K562 (cell line): ENCODE measurements around the gene RACK1. TPM values are rescaled to one million over a fixed set of nuclear protein-coding genes. Genes with fewer than 3 reads are reported as not detected.

ENCODE experiments used
- BRCA1 ChIP-seq, 2 experiments: fragments of 450-650 bp in 1 of 2; sonication (generic) in 1 of 2; formaldehyde crosslinking in 1 of 2; IDR thresholded peaks; 2 replicates each; pipeline versions ENCODE4 v1.5.0 to v1.6.1; 2017 to 2020; ENCODE audit warnings: mild to moderate bottlenecking in 1 of 2, missing genetic modification reagents in 1 of 2
- CEBPB ChIP-seq: fragments of 450-650 bp; IDR thresholded peaks from 2 replicates; pipeline ENCODE4 v1.6.1; 2016; ENCODE audit warnings: missing genetic modification characterization, missing compliant biosample characterization
- FOSL1 ChIP-seq: fragments of 200-800 bp; sonication (Bioruptor generic); conservative IDR thresholded peaks from 2 replicates; pipeline ENCODE4 v1.6.1; 2016; ENCODE audit warnings: missing genetic modification characterization, missing compliant biosample characterization
- NKRF ChIP-seq: fragments of 450-650 bp; IDR thresholded peaks from 2 replicates; pipeline ENCODE4 v1.6.1; 2016; ENCODE audit warnings: borderline replicate concordance
- POLR3A ChIP-seq: IDR thresholded peaks from 2 replicates; pipeline ENCODE4 v1.6.1; 2011; ENCODE audit warnings: borderline replicate concordance, mild to moderate bottlenecking, moderate library complexity; ENCODE audit not compliant: insufficient read length, insufficient read depth; ENCODE audit errors: extremely low read depth
- PRPF4 ChIP-seq: fragments of 200-400 bp; formaldehyde crosslinking; IDR thresholded peaks from one replicate; pipeline ENCODE4 v1.6.1; 2017; ENCODE audit warnings: low read length, low read depth, mild to moderate bottlenecking; ENCODE audit not compliant: insufficient read depth, poor library complexity, severe bottlenecking
- PURB ChIP-seq: sonication (generic); formaldehyde crosslinking; IDR thresholded peaks from 2 replicates; pipeline ENCODE4 v1.9.0; 2021; ENCODE audit warnings: low read depth, mild to moderate bottlenecking, missing genetic modification reagents
- SMARCB1 ChIP-seq: IDR thresholded peaks from 2 replicates; pipeline ENCODE4 v1.6.1; 2011; ENCODE audit warnings: improper control_type of control experiment, low read depth; ENCODE audit not compliant: insufficient read length
- U2AF2 ChIP-seq: fragments of 200-400 bp; formaldehyde crosslinking; optimal IDR thresholded peaks from 2 replicates; pipeline ENCODE3; 2017; ENCODE audit warnings: low read depth, mild to moderate bottlenecking, low read length
- XRCC4 ChIP-seq: IDR thresholded peaks from one replicate; pipeline ENCODE4 v1.6.1; 2011; ENCODE audit not compliant: insufficient read depth, insufficient read length; ENCODE audit errors: extremely low read depth
- ZKSCAN8 ChIP-seq: fragments of 200-800 bp; sonication (Bioruptor generic); IDR thresholded peaks from 2 replicates; pipeline ENCODE4 v1.6.1; 2016; ENCODE audit warnings: missing genetic modification characterization, missing compliant biosample characterization
- ZNF217 ChIP-seq: sonication (generic); formaldehyde crosslinking; IDR thresholded peaks from 2 replicates; pipeline ENCODE4 v1.8.0; 2022; ENCODE audit warnings: mild to moderate bottlenecking, missing genetic modification reagents
- ZNF316 ChIP-seq: fragments of 450-650 bp; IDR thresholded peaks from 2 replicates; pipeline ENCODE4 v1.6.1; 2016
- ZNF507 ChIP-seq: conservative IDR thresholded peaks from 2 replicates; pipeline ENCODE4 v1.6.1; 2017; ENCODE audit warnings: missing genetic modification characterization, missing compliant biosample characterization
- ZNF57 ChIP-seq: fragments of 450-650 bp; formaldehyde crosslinking; IDR thresholded peaks from 2 replicates; pipeline ENCODE4 v1.4.0; 2020; ENCODE audit warnings: mild to moderate bottlenecking, moderate library complexity
- ZNF696 ChIP-seq: fragments of 250-450 bp; sonication (Bioruptor Pico); conservative IDR thresholded peaks from 2 replicates; pipeline ENCODE4 v1.4.0; 2020; ENCODE audit warnings: mild to moderate bottlenecking, moderate library complexity
- ZNF740 ChIP-seq, 3 experiments: fragments of 200-800 bp in 1 of 3; sonication (Bioruptor generic) in 1 of 3; sonication (generic) in 1 of 3; formaldehyde crosslinking in 1 of 3; IDR thresholded peaks; 2 replicates each; pipeline versions ENCODE4 v1.6.1 to v1.8.0; 2016 to 2022; ENCODE audit warnings: mild to moderate bottlenecking in 2 of 3, missing compliant biosample characterization in 2 of 3, missing genetic modification characterization in 2 of 3, missing genetic modification reagents in 1 of 3
- ZSCAN29 ChIP-seq: fragments of 450-650 bp; IDR thresholded peaks from 2 replicates; pipeline ENCODE4 v1.6.1; 2017
- polyA plus RNA-seq, 8 experiments: library from polyadenylated mRNA; depleted of rRNA in 4 of 8; stranded (reverse) in 5 of 8; unstranded in 3 of 8; fragments of >200 nt; fragmentation: Nextera tagmentation in 2 of 8; fragmentation: Illumina TruSeq in 1 of 8; extraction: Ambion mirVana in 2 of 8; extraction: Trizol in 1 of 8; gene quantifications; 2 replicates each; pipeline versions ENCODE4 v1.2.1 to v1.2.3, GENCODE V29; 2011 to 2014; ENCODE audit warnings: inconsistent platforms in 1 of 8, missing spikeins in 1 of 8
- total RNA-seq, 7 experiments: library from RNA; depleted of rRNA in 6 of 7; stranded (reverse); fragments of >200 nt in 6 of 7; fragmentation: Illumina TruSeq in 2 of 7; extraction: Trizol in 2 of 7; gene quantifications; 2 replicates each; pipeline versions ENCODE4 v1.2.1 to v1.2.3, GENCODE V29; 2011 to 2021; ENCODE audit warnings: low replicate concordance in 1 of 7
- TF ChIP-seq, protein P1 (sequence below), 2 experiments: fragments of 450-650 bp; IDR thresholded peaks; 2 replicates each; pipeline ENCODE4 v1.6.1; 2016
- TF ChIP-seq, protein P2 (sequence below): sonication (generic); formaldehyde crosslinking; IDR thresholded peaks from 2 replicates; pipeline ENCODE4 v1.8.1; 2023; ENCODE audit warnings: mild to moderate bottlenecking, missing genetic modification reagents

RACK1 gene
- total and polyA plus RNA-seq, 9 of the 15 experiments (the other 6 are each of a cell fraction or from before 2014, with no cell fraction given) = 2,303 to 5,311 (median 3,833) TPM

- no peak for TF ChIP-seq ZKSCAN8 (CRISPR knock-in tag)
- no peak for TF ChIP-seq ZNF316
- no peak for TF ChIP-seq PRPF4
- no peak for TF ChIP-seq ZNF57
- TF ChIP-seq FOSL1 (tag) = no peak
- no peak for TF ChIP-seq ZNF696 (CRISPR knock-in tag)
- no peak for TF ChIP-seq ZSCAN29
- TF ChIP-seq NKRF = no peak
- TF ChIP-seq, protein P1, sequence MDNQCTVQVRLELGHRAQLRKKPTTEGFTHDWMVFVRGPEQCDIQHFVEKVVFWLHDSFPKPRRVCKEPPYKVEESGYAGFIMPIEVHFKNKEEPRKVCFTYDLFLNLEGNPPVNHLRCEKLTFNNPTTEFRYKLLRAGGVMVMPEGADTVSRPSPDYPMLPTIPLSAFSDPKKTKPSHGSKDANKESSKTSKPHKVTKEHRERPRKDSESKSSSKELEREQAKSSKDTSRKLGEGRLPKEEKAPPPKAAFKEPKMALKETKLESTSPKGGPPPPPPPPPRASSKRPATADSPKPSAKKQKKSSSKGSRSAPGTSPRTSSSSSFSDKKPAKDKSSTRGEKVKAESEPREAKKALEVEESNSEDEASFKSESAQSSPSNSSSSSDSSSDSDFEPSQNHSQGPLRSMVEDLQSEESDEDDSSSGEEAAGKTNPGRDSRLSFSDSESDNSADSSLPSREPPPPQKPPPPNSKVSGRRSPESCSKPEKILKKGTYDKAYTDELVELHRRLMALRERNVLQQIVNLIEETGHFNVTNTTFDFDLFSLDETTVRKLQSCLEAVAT (IDR thresholded peaks at IDR 0.05) = peak in 1 of 2 experiments; percentile 79; a peak in 2 of 4 replicates
- TF ChIP-seq BRCA1 (IDR thresholded peaks at IDR 0.05) = no peak
- no peak for TF ChIP-seq BRCA1 (CRISPR knock-in tag; IDR thresholded peaks at IDR 0.05)
- TF ChIP-seq SMARCB1 = no peak
- no peak for TF ChIP-seq U2AF2
- no peak for TF ChIP-seq ZNF740 (CRISPR knock-in tag; IDR thresholded peaks at IDR 0.05)
- no peak for TF ChIP-seq ZNF740 (tag; IDR thresholded peaks at IDR 0.05)
- TF ChIP-seq CEBPB (tag) = peak; percentile 81
- TF ChIP-seq XRCC4 = no peak
- TF ChIP-seq PURB (CRISPR knock-in tag) = no peak
- TF ChIP-seq POLR3A = no peak
- no peak for TF ChIP-seq ZNF507 (tag)
- TF ChIP-seq, protein P2, sequence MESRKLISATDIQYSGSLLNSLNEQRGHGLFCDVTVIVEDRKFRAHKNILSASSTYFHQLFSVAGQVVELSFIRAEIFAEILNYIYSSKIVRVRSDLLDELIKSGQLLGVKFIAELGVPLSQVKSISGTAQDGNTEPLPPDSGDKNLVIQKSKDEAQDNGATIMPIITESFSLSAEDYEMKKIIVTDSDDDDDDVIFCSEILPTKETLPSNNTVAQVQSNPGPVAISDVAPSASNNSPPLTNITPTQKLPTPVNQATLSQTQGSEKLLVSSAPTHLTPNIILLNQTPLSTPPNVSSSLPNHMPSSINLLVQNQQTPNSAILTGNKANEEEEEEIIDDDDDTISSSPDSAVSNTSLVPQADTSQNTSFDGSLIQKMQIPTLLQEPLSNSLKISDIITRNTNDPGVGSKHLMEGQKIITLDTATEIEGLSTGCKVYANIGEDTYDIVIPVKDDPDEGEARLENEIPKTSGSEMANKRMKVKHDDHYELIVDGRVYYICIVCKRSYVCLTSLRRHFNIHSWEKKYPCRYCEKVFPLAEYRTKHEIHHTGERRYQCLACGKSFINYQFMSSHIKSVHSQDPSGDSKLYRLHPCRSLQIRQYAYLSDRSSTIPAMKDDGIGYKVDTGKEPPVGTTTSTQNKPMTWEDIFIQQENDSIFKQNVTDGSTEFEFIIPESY (CRISPR knock-in tag) = peak; percentile 50; the same call in 1 of the 2 replicates
- TF ChIP-seq ZNF217 (CRISPR knock-in tag) = no peak
Observed at GRCh38 chr5:181219262-181220177, 24.2 kb downstream of the RACK1 start (continued).
